Measurements from ENCODE around the gene SYNRG.

Gene SYNRG

DNA sequence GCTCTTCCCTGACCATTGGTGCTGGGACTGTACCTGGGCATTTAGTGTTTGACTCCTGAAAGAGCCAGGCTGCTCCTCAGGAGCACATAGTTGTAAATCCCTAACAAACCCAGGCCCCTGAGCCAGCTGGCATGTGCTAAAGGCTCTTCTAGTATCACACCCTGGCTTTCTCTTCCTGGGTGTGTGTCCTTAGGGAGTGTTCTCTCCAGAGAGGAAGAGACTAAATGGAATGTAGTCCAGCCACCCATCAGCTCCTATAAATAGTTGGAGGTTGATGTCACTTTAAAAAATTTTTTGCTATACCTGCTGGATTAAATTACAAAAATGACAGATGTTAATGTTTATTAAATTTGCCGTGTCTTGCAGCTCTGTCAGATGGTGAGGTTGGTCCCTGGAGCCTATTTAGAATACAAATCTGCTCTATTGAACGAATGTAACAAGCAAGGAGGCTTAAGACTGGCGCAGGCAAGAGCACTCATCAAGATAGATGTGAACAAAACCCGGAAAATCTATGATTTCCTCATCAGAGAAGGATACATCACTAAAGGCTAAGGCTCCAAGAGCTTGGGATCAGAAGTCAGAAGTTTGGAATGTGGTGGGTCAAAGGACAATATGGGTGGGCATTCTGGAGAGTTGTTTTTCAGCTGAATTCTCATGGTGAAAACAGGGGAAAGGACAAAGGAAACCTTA lies 132.6 kb downstream of the SYNRG start:
- Mint-ChIP-seq H3K27ac (peak overlapping the region; percentile 12), H3K9me3 (no peaks in the 10 kb centered on the region), H3K36me3 (peaks cover 30% of the 10 kb centered on the region), H3K27me3 (no peaks in the 10 kb centered on the region), H3K4me1 (peaks cover 2% of the 10 kb centered on the region), H3K4me3 (no peak overlapping the region)
- ATAC-seq (ENCODE audit: low read depth), result no peak
- no peak for DNase-seq (ENCODE audit: low spot score in 2 of 2)

DNA sequence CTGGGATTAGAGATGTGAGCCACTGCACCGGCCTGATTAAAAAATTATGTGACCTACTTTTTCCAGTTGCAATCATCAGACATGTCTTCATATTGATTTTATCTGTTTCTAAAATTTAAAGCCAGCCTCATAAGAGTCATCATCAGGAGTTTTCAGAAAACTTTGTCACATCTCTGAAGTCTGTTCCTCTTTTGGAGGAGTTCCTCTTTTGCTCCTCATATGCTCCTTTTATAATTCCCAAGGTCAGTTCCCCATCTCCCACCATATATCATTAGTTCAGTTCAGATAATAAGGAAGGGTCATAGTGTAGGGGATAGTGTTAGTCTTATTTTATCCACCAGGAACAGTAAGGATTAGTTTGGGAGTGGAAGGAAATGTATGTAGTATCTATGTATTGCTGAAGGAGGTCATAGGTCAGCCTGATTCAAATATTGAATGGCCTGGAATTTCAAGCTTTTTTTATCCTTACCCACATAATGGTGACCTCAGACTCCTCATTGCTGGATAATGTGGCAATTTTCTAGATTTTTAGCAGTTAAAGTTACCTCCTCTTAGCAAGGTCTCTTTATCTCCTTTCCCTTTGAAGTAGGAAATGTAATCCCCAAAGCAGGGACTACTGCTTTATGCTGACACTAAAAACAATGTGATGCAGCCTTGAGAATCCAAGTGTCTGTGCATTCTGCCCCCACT lies 133.3 kb downstream of the SYNRG start:
- Mint-ChIP-seq H3K4me3 (no peak overlapping the region), H3K27ac (no peak overlapping the region), H3K36me3 (peaks cover 34% of the 10 kb centered on the region), H3K9me3 (no peaks in the 10 kb centered on the region), H3K27me3 (no peaks in the 10 kb centered on the region), H3K4me1 (peaks cover 2% of the 10 kb centered on the region)
- ATAC-seq (ENCODE audit: low read depth) (no peak), DNase-seq (ENCODE audit: low spot score in 2 of 2) (no peak)

DNA sequence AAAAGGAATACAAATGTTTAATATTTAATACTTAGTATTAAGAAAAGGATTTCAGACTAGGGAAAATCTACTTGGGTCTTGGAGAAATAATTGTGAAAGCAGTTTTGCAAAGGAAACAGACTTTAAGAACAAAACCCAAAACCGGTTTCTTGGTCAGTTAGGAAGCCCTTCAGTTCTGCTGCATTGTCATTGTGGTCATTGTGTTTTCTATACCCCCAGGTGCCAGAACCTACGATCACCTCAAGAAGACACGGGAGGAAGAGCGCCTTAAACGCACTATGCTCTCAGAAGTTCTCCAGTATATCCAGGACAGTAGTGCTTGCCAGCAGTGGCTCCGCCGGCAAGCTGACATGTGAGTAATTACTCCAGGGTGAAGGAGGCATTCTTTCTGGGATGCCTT lies 139.0 kb downstream of the SYNRG start:
- H3K27ac Mint-ChIP-seq, result no peak overlapping the region
- peaks cover 29% of the 10 kb centered on the region for H3K36me3 Mint-ChIP-seq
- no peak overlapping the region for H3K4me3 Mint-ChIP-seq
- H3K4me1 Mint-ChIP-seq, result no peaks in the 10 kb centered on the region
- ATAC-seq (ENCODE audit: low read depth), result no peak
- no peaks in the 10 kb centered on the region for H3K9me3 Mint-ChIP-seq
- DNase-seq (ENCODE audit: low spot score in 2 of 2), result no peak
- H3K27me3 Mint-ChIP-seq, result no peaks in the 10 kb centered on the region

DNA sequence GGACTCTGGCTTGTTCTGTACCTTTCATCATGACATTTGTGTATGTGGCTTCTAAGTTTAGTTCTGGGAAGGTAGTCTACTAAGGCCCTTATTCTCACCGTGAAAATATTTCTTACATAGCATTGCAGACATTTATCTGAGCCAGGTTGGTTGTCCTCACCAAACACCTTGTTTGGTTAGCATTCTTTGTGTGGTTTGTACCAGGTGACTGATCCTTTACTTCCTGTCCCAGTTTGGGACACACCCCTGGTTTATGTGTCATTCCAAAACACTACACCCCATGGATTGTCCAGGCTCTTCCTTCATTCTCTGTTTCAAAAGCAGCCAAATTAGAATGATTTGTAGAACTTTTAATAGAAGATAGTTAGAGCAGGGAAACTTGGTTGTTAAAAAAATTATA lies 142.7 kb downstream of the SYNRG start:
- Mint-ChIP-seq H3K27me3 (no peaks in the 10 kb centered on the region), H3K9me3 (no peaks in the 10 kb centered on the region), H3K27ac (no peak overlapping the region), H3K36me3 (peaks cover 21% of the 10 kb centered on the region), H3K4me1 (no peaks in the 10 kb centered on the region), H3K4me3 (no peak overlapping the region)
- no peak for DNase-seq (ENCODE audit: low spot score in 2 of 2)
- ATAC-seq (ENCODE audit: low read depth), result no peak

DNA sequence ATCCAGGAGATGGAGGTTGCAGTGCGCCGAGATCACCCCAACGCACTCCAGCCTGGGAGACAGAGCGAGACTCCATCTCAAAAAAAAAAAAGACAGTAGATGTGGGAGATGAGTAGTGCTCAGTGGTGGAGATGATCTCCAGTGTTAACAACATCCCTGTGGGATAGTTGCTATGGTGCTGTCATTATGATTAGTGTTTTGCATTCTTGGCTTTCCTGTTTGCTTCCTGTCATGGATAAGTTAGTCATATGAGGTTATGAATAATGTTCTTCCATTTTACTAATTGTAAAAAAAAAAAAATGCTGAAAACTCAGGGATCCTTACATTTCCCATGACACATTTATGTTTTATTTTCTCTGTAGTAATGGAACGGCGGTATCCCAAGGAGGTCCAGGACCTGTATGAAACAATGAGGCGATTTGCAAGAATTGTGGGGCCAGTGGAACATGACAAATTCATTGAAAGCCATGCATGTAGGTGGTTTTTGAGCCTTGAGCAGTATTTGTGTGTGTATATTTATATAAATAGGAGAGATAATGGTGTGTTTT lies 144.1 kb downstream of the SYNRG start:
- H3K4me1 Mint-ChIP-seq, result no peaks in the 10 kb centered on the region
- H3K9me3 Mint-ChIP-seq, result no peaks in the 10 kb centered on the region
- DNase-seq (ENCODE audit: low spot score in 2 of 2) (no peak), ATAC-seq (ENCODE audit: low read depth) (no peak)
- H3K27me3 Mint-ChIP-seq, result no peaks in the 10 kb centered on the region
- H3K4me3 Mint-ChIP-seq, result no peak overlapping the region
- peaks cover 12% of the 10 kb centered on the region for H3K36me3 Mint-ChIP-seq
- no peak overlapping the region for H3K27ac Mint-ChIP-seq
